GM12892 (cell line): ENCODE measurements around the gene DCP1B.

ENCODE experiments used
- POLR2A ChIP-seq: IDR thresholded peaks from 2 replicates; pipeline ENCODE4 v1.6.1; 2011; ENCODE audit warnings: low read depth, low read length, control low read depth
- POLR2AphosphoS5 ChIP-seq: IDR thresholded peaks from 2 replicates; pipeline ENCODE4 v1.6.1; 2011; ENCODE audit warnings: low read depth, low read length, control low read depth

DNA sequence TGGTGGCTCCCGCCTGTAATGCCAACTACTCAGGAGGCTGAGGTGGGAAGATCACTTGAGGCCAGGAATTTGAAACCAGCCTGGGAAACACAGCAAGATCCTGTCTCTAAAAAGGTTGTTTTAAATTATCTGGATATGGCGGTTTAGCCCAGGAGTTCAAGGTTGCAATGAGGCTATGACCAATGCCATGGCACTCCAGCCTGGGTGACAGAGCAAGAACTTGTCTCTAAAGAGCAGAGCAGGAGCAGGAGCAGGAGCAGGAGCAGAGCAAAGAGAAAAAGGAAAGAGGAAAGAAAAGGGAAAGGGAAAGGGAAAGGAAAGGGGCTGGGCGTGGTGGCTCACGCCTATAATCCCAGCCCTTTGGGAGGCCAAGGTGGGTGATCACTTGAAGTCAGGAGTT, 15.1 kb downstream of the DCP1B start:
- TF ChIP-seq POLR2AphosphoS5 (no peak), POLR2A (no peak)
